Spinal cord (tissue), 10 donors: ENCODE results near the gene OR2F1. TPM values are rescaled to one million over a fixed set of nuclear protein-coding genes. Genes with fewer than 3 reads are reported as not detected.

Source experiments
- DNase-seq, 6 donors: peaks; one replicate each; pipeline versions ENCODE4 v3.0.0 to v3.0.0-alpha.2; 2013 to 2015; ENCODE audit warnings: low spot score in 6 of 6, low read depth in 4 of 6
- H3K27ac ChIP-seq: one replicate; pipeline ENCODE4 v1.5.1; 2013; ENCODE audit warnings: low read depth, low read length, control low read depth
- H3K27me3 ChIP-seq: one replicate; pipeline ENCODE4 v1.6.1; 2013; ENCODE audit warnings: low read length; ENCODE audit not compliant: control insufficient read depth, insufficient read depth
- H3K36me3 ChIP-seq: one replicate; pipeline ENCODE4 v1.6.1; 2013; ENCODE audit warnings: low read length; ENCODE audit not compliant: control insufficient read depth, insufficient read depth
- H3K4me1 ChIP-seq: one replicate; pipeline ENCODE4 v1.6.1; 2013; ENCODE audit warnings: low read length; ENCODE audit not compliant: control insufficient read depth, insufficient read depth
- H3K4me3 ChIP-seq: one replicate; pipeline ENCODE4 v1.5.1; 2013; ENCODE audit warnings: low read depth, low read length, control low read depth
- H3K9me3 ChIP-seq: one replicate; pipeline ENCODE4 v1.6.1; 2013; ENCODE audit warnings: low read length; ENCODE audit not compliant: control insufficient read depth, insufficient read depth
- WGBS: methylation state at CpG from one replicate; pipeline ENCODE4 v1.1.5; 2013; ENCODE audit warnings: missing lambda C conversion rate; ENCODE audit not compliant: insufficient coverage; 5-methylcytosine and 5-hydroxymethylcytosine counted together
- polyA plus RNA-seq, 2 donors: library from polyadenylated mRNA; unstranded; fragments of 120-200 nt; gene quantifications; one replicate each; pipeline ENCODE4 v1.2.1, GENCODE V29; 2013; ENCODE audit not compliant: insufficient read length in 2 of 2
- total RNA-seq, 2 donors: library from RNA; depleted of rRNA in 1 of 2; stranded (reverse); fragments of 120-200 nt in 1 of 2; fragments of >200 nt in 1 of 2; gene quantifications; one replicate each; pipeline versions ENCODE4 v1.2.3 to v1.2.4, GENCODE V29; 2013 to 2014
- donor health status: healthy.

The OR2F1 gene
- total and polyA plus RNA-seq, 4 donors = 0.42 TPM; not detected in 3

GRCh38 chr7:143953421-143953820 is 1.2 kb upstream of the OR2F1 start:
- Histone ChIP-seq H3K36me3 (no peaks in the 10 kb centered on the region), H3K4me3 (no peak overlapping the region), H3K4me1 (no peaks in the 10 kb centered on the region), H3K27me3 (no peaks in the 10 kb centered on the region), H3K27ac (no peak overlapping the region), H3K9me3 (no peaks in the 10 kb centered on the region)
- WGBS = no CpG with 5 or more reads among the region's 3 CpGs
- peak in 1 of 6 donors; percentile 12 for DNase-seq

- no CpG with 5 or more reads among the region's 2 CpGs for WGBS
- Histone ChIP-seq H3K9me3 (no peaks in the 10 kb centered on the region), H3K4me1 (no peaks in the 10 kb centered on the region), H3K27me3 (no peaks in the 10 kb centered on the region), H3K36me3 (no peaks in the 10 kb centered on the region), H3K4me3 (no peak overlapping the region), H3K27ac (no peak overlapping the region)
- no peak for DNase-seq
Measured at GRCh38 chr7:143954135-143954534, 509 bp upstream of the OR2F1 start.

GRCh38 chr7:143958781-143959180 is 4.1 kb downstream of the OR2F1 start:
- no CpG with 5 or more reads among the region's 3 CpGs for WGBS
- Histone ChIP-seq H3K9me3 (no peaks in the 10 kb centered on the region), H3K36me3 (no peaks in the 10 kb centered on the region), H3K27me3 (no peaks in the 10 kb centered on the region), H3K4me1 (no peaks in the 10 kb centered on the region), H3K4me3 (no peak overlapping the region), H3K27ac (no peak overlapping the region)
- peak in 1 of 6 donors; percentile 6 for DNase-seq

- DNase-seq = no peak
- Histone ChIP-seq H3K9me3 (no peaks in the 10 kb centered on the region), H3K27ac (no peak overlapping the region), H3K27me3 (no peaks in the 10 kb centered on the region), H3K36me3 (no peaks in the 10 kb centered on the region), H3K4me3 (no peak overlapping the region), H3K4me1 (no peaks in the 10 kb centered on the region)
- 100% methylated on average over 1 of the region's 5 CpGs for WGBS
Measured at GRCh38 chr7:143960813-143961610, 6.4 kb downstream of the OR2F1 start.

- Histone ChIP-seq H3K27ac (no peak overlapping the region), H3K27me3 (no peaks in the 10 kb centered on the region), H3K4me3 (no peak overlapping the region), H3K9me3 (no peaks in the 10 kb centered on the region), H3K4me1 (no peaks in the 10 kb centered on the region), H3K36me3 (no peaks in the 10 kb centered on the region)
- no peak for DNase-seq
- 81% methylated on average over 2 of the region's 2 CpGs for WGBS
Measured at GRCh38 chr7:143965280-143965679, 10.6 kb downstream of the OR2F1 start.

GRCh38 chr7:143967398-143967797 is 12.8 kb downstream of the OR2F1 start:
- Histone ChIP-seq H3K4me3 (no peak overlapping the region), H3K9me3 (no peaks in the 10 kb centered on the region), H3K27ac (no peak overlapping the region), H3K36me3 (no peaks in the 10 kb centered on the region), H3K4me1 (no peaks in the 10 kb centered on the region), H3K27me3 (no peaks in the 10 kb centered on the region)
- DNase-seq = no peak
- WGBS = no CpG with 5 or more reads among the region's 4 CpGs

GRCh38 chr7:143973870-143974416 is 19.3 kb downstream of the OR2F1 start:
- no CpG with 5 or more reads among the region's 4 CpGs for WGBS
- Histone ChIP-seq H3K4me3 (no peak overlapping the region), H3K4me1 (no peaks in the 10 kb centered on the region), H3K36me3 (no peaks in the 10 kb centered on the region), H3K9me3 (no peaks in the 10 kb centered on the region), H3K27me3 (no peaks in the 10 kb centered on the region), H3K27ac (no peak overlapping the region)
- no peak for DNase-seq

GRCh38 chr7:143974459-143974858 is 19.8 kb downstream of the OR2F1 start:
- Histone ChIP-seq H3K9me3 (no peaks in the 10 kb centered on the region), H3K4me1 (no peaks in the 10 kb centered on the region), H3K27me3 (no peaks in the 10 kb centered on the region), H3K27ac (no peak overlapping the region), H3K4me3 (no peak overlapping the region), H3K36me3 (no peaks in the 10 kb centered on the region)
- WGBS = 86% methylated on average over 1 of the region's 4 CpGs
- DNase-seq = no peak

GRCh38 chr7:143975617-143976016 is 21.0 kb downstream of the OR2F1 start:
- no peak overlapping the region for H3K27ac ChIP-seq
- no CpG with 5 or more reads among the region's 1 CpG for WGBS
- H3K4me1 ChIP-seq = no peaks in the 10 kb centered on the region
- no peaks in the 10 kb centered on the region for H3K27me3 ChIP-seq
- no peak for DNase-seq
- H3K4me3 ChIP-seq = no peak overlapping the region
- H3K36me3 ChIP-seq = no peaks in the 10 kb centered on the region
- no peaks in the 10 kb centered on the region for H3K9me3 ChIP-seq

- Histone ChIP-seq H3K27me3 (no peaks in the 10 kb centered on the region), H3K4me1 (no peaks in the 10 kb centered on the region), H3K36me3 (no peaks in the 10 kb centered on the region), H3K4me3 (no peak overlapping the region), H3K27ac (no peak overlapping the region), H3K9me3 (no peaks in the 10 kb centered on the region)
- no peak for DNase-seq
- WGBS = no CpG with 5 or more reads among the region's 2 CpGs
Measured at GRCh38 chr7:143978585-143978984, 23.9 kb downstream of the OR2F1 start.
